GM19025 (cell line): ENCODE results near the gene SMCP.

ENCODE experiments used
- ATAC-seq: cut with Tn5 transposase; IDR thresholded peaks from one replicate; pipeline ENCODE4 v1.9.1; 2021; ENCODE audit warnings: mild to moderate bottlenecking, low read depth, moderate library complexity; ENCODE audit not compliant: unreplicated experiment

SMCP gene

GRCh38 chr1:152886085-152886484 is 8.0 kb downstream of the SMCP start:
- ATAC-seq, result no peak

GRCh38 chr1:152886758-152887409 is 8.8 kb downstream of the SMCP start:
- ATAC-seq, result no peak

GRCh38 chr1:152888126-152888525 is 10.0 kb downstream of the SMCP start:
- ATAC-seq, result no peak

- no peak for ATAC-seq
Measured at GRCh38 chr1:152899027-152899426, 20.9 kb downstream of the SMCP start.

- no peak for ATAC-seq
Measured at GRCh38 chr1:152899883-152900282, 21.8 kb downstream of the SMCP start.

- no peak for ATAC-seq
Measured at GRCh38 chr1:152901631-152902030, 23.5 kb downstream of the SMCP start.

GRCh38 chr1:152902636-152903035 is 24.5 kb downstream of the SMCP start:
- no peak for ATAC-seq

- ATAC-seq, result no peak
Measured at GRCh38 chr1:152904688-152905440, 26.7 kb downstream of the SMCP start.

GRCh38 chr1:152906023-152906565 is 28.0 kb downstream of the SMCP start:
- no peak for ATAC-seq

GRCh38 chr1:152907686-152908601 is 29.8 kb downstream of the SMCP start, which contains the start of gene IVL:
Gene IVL (plus strand): TSS chr1:152908546. CDS start chr1:152909798, 1,252 bp downstream.
- ATAC-seq, result no peak

- no peak for ATAC-seq
Measured at GRCh38 chr1:152909206-152909605, 31.1 kb downstream of the SMCP start.

GRCh38 chr1:152912471-152912870 is 34.3 kb downstream of the SMCP start:
- ATAC-seq, result no peak

- ATAC-seq, result no peak
Measured at GRCh38 chr1:152912900-152913299, 34.8 kb downstream of the SMCP start.

- no peak for ATAC-seq
Measured at GRCh38 chr1:152917794-152918193, 39.7 kb downstream of the SMCP start.

- ATAC-seq, result no peak
Measured at GRCh38 chr1:152919071-152919470, 40.9 kb downstream of the SMCP start.

- ATAC-seq, result no peak
Measured at GRCh38 chr1:152924191-152924590, 46.1 kb downstream of the SMCP start.

- ATAC-seq, result no peak
Measured at GRCh38 chr1:152926091-152926490, 48.0 kb downstream of the SMCP start.

- no peak for ATAC-seq
Measured at GRCh38 chr1:152928671-152929070, 50.5 kb downstream of the SMCP start.

- no peak for ATAC-seq
Measured at GRCh38 chr1:152932170-152932811, 54.2 kb downstream of the SMCP start.

GRCh38 chr1:152933196-152933595 is 55.1 kb downstream of the SMCP start:
- ATAC-seq, result no peak
